ENCODE data around the gene GSTA5.

- TF ChIP-seq CTCF (conservative IDR thresholded peaks at IDR 0.05) (no peak), ZFX (IDR thresholded peaks at IDR 0.05) (no peak)
Measured at GRCh38 chr6:52808660-52809059, 32.0 kb downstream of the GSTA5 start.

All from C4-2B (cell line).